DND-41 (cell line): Measurements from ENCODE around the gene MTREX.

Source experiments
- ATAC-seq: fragments of 200-7000 bp; cut with Tn5 transposase; 3 replicates; pipeline ENCODE4 v1.9.1; 2021; ENCODE audit warnings: low read depth; ENCODE audit not compliant: insufficient read depth
- DNase-seq: peaks from one replicate; pipeline ENCODE4 v3.0.0-alpha.2; 2020
- H2AFZ ChIP-seq: 2 replicates; pipeline ENCODE4 v1.6.0; 2012; ENCODE audit warnings: low read depth, low read length
- H3K27ac ChIP-seq: 2 replicates; pipeline ENCODE4 v1.5.1; 2012; ENCODE audit warnings: low read length, inconsistent platforms
- H3K27me3 ChIP-seq: fragments of 200-600 bp; sonication (generic); 2 replicates; pipeline ENCODE4 v1.6.0; 2012; ENCODE audit warnings: low read length, mild to moderate bottlenecking, inconsistent platforms; ENCODE audit not compliant: insufficient read depth, poor library complexity
- H3K36me3 ChIP-seq: 2 replicates; pipeline ENCODE4 v1.5.1; 2012; ENCODE audit warnings: low read length, inconsistent platforms; ENCODE audit not compliant: insufficient read depth
- H3K4me1 ChIP-seq: 2 replicates; pipeline ENCODE4 v1.5.1; 2012; ENCODE audit warnings: mild to moderate bottlenecking, low read length; ENCODE audit not compliant: insufficient read depth
- H3K4me2 ChIP-seq: 2 replicates; pipeline ENCODE4 v1.6.0; 2012; ENCODE audit warnings: mild to moderate bottlenecking, moderate library complexity, low read length, inconsistent platforms; ENCODE audit not compliant: insufficient read depth
- H3K4me3 ChIP-seq, 2 experiments: fragments of 200-600 bp in 1 of 2; shearing (Covaris generic) in 1 of 2; 2 replicates each; pipeline ENCODE4 v1.5.1; 2012 to 2016; ENCODE audit warnings: inconsistent platforms in 2 of 2, low read length in 2 of 2, mild to moderate bottlenecking in 2 of 2, low read depth in 1 of 2, moderate library complexity in 1 of 2
- H3K79me2 ChIP-seq: 2 replicates; pipeline ENCODE4 v1.6.0; 2012; ENCODE audit warnings: low read length, inconsistent platforms; ENCODE audit not compliant: insufficient read depth
- H3K9ac ChIP-seq: 2 replicates; pipeline ENCODE4 v1.6.0; 2012; ENCODE audit warnings: low read depth, mild to moderate bottlenecking, inconsistent platforms, low read length, moderate library complexity
- H3K9me3 ChIP-seq: 2 replicates; pipeline ENCODE4 v1.5.1; 2012; ENCODE audit warnings: low read length, moderate library complexity, mild to moderate bottlenecking, inconsistent platforms; ENCODE audit not compliant: insufficient read depth, severe bottlenecking
- H4K20me1 ChIP-seq: 2 replicates; pipeline ENCODE4 v1.6.0; 2012; ENCODE audit warnings: low read length; ENCODE audit not compliant: insufficient read depth
- CTCF ChIP-seq: IDR thresholded peaks from 2 replicates; pipeline ENCODE4 v1.5.1; 2012; ENCODE audit warnings: borderline replicate concordance, low read length, moderate library complexity, mild to moderate bottlenecking; ENCODE audit not compliant: poor library complexity, severe bottlenecking; ENCODE audit errors: extremely low read depth
- EZH2 ChIP-seq: IDR thresholded peaks from 3 replicates; pipeline ENCODE4 v1.6.1; 2012; ENCODE audit warnings: borderline replicate concordance, low read depth, mild to moderate bottlenecking, moderate library complexity, low read length, inconsistent platforms; ENCODE audit not compliant: severe bottlenecking

The MTREX gene

GRCh38 chr5:55426455-55426854 is 118.7 kb downstream of the MTREX start:
- no peaks in the 10 kb centered on the region for H3K4me1 ChIP-seq
- ATAC-seq (no peak), DNase-seq (no peak)
- H3K36me3 ChIP-seq, result peaks cover 75% of the 10 kb centered on the region
- no peak overlapping the region for H3K27ac ChIP-seq
- H3K9ac ChIP-seq, result no peak overlapping the region
- H3K4me3 ChIP-seq, result no peak overlapping the region
- H2AFZ ChIP-seq, result no peak overlapping the region
- no peak for TF ChIP-seq EZH2
- no peak for TF ChIP-seq CTCF
- H4K20me1 ChIP-seq, result no peaks in the 10 kb centered on the region
- no peaks in the 10 kb centered on the region for H3K27me3 ChIP-seq
- peaks cover 7% of the 10 kb centered on the region; the same call in 1 of the 2 replicates for H3K79me2 ChIP-seq
- H3K9me3 ChIP-seq, result no peaks in the 10 kb centered on the region
- H3K4me2 ChIP-seq, result no peak overlapping the region

- TF ChIP-seq CTCF, result no peak
- TF ChIP-seq EZH2, result no peak
- Histone ChIP-seq H4K20me1 (no peaks in the 10 kb centered on the region), H3K9me3 (no peaks in the 10 kb centered on the region), H3K9ac (no peak overlapping the region), H3K4me3 (no peak overlapping the region), H3K79me2 (peaks cover 7% of the 10 kb centered on the region; the same call in 1 of the 2 replicates), H3K27me3 (no peaks in the 10 kb centered on the region), H2AFZ (no peak overlapping the region), H3K4me2 (no peak overlapping the region), H3K36me3 (peaks cover 70% of the 10 kb centered on the region), H3K27ac (no peak overlapping the region), H3K4me1 (no peaks in the 10 kb centered on the region)
- DNase-seq (no peak), ATAC-seq (no peak)
These were observed 119.4 kb downstream of the MTREX start for GRCh38 chr5:55427157-55427556.

GRCh38 chr5:55429221-55429612 is 121.4 kb downstream of the MTREX start:
- H3K27ac ChIP-seq, result no peak overlapping the region
- no peak overlapping the region for H3K9ac ChIP-seq
- no peak for TF ChIP-seq EZH2
- TF ChIP-seq CTCF, result no peak
- H3K4me1 ChIP-seq, result no peaks in the 10 kb centered on the region
- H3K36me3 ChIP-seq, result peaks cover 55% of the 10 kb centered on the region
- no peak for ATAC-seq
- no peak overlapping the region for H3K4me2 ChIP-seq
- no peaks in the 10 kb centered on the region for H3K27me3 ChIP-seq
- DNase-seq, result no peak
- H3K79me2 ChIP-seq, result peaks cover 7% of the 10 kb centered on the region; the same call in 1 of the 2 replicates
- H3K9me3 ChIP-seq, result no peaks in the 10 kb centered on the region
- no peak overlapping the region for H3K4me3 ChIP-seq
- H2AFZ ChIP-seq, result no peak overlapping the region
- H4K20me1 ChIP-seq, result no peaks in the 10 kb centered on the region
